ENCODE measurements around the gene MAN1A2.

The MAN1A2 gene

DNA sequence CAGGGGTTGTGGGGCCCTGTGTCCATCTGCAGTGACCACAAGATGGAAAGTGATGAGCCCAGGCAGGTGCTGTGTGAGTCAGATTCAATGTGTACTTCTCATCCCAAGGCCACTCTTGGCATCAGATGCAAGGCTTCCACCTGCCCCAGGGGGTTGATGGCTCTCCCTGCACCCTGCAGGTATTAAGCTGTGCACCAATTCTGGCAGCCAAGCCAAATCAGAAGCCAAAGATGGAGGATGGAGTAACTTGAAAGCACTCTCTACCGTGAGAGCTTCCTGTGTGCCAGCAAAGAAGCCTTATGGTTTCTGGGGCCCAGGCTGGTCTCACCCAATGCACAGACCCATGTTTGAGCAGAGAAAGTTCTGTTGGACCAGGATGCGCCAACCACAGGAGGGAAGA, 194.3 kb downstream of the MAN1A2 start:
- no peak for DNase-seq

DNA sequence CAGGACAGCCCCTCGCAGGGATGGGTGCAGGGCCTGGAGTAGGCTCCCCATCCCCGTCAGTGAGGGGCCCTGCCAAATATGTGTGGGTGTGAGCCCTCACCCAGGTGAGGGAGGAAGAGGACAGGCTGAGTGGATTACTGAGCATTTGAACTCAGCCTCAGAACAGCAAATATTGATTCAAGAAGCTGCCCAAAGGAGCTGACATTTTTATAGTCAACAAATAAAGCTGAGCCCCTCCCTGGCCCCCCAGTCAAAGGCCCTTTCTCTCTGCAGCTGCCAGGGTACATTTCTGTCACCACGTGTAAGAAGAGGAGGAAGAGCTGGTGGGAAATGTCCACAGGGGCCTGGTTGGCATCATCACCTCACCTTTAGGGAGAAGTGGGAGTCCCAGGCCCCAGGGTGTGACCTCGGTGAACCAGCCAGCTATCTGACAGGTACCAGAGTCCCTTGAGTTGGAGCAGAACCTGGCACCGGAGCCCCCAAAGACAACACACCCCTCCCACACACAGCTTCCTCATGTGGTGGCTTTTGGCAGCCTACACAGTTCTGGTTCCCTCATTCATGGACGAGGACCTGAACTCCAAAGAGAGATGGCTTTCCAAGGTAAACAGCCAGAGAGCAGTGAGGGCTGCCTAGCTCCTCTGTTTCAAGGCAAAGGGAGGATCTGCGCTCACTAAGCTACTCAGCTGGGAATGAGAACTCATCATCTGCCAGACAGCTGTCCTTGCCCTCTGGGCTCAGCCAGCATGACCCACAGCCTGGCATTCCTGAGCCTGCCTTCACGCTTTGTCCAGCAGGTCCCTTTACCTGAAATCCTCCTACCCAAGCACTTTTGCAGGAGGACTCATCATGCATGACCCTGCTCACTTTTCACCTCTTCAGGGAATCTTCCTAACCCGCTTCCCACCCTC, 195.6 kb downstream of the MAN1A2 start:
- DNase-seq, result no peak

DNA sequence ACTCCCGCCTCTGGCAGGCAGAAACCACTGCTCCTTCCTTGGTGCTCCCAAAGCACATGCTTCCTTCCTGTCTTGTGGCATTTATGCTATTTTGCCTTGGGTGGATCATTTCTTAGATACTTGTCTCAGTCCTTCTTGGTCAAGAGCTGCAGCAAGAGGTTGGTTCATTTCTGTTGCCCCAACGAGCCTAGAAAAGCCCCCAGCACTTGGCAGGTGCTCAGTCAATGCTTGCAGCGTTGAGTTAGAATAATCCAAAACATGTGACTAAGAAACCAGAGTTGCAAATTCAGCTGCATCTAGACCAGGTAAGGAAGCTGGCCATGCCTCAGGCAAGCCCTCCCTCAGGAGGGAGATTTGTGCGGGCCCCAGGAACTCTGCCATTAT, 196.2 kb downstream of the MAN1A2 start:
- no peak for DNase-seq

DNA sequence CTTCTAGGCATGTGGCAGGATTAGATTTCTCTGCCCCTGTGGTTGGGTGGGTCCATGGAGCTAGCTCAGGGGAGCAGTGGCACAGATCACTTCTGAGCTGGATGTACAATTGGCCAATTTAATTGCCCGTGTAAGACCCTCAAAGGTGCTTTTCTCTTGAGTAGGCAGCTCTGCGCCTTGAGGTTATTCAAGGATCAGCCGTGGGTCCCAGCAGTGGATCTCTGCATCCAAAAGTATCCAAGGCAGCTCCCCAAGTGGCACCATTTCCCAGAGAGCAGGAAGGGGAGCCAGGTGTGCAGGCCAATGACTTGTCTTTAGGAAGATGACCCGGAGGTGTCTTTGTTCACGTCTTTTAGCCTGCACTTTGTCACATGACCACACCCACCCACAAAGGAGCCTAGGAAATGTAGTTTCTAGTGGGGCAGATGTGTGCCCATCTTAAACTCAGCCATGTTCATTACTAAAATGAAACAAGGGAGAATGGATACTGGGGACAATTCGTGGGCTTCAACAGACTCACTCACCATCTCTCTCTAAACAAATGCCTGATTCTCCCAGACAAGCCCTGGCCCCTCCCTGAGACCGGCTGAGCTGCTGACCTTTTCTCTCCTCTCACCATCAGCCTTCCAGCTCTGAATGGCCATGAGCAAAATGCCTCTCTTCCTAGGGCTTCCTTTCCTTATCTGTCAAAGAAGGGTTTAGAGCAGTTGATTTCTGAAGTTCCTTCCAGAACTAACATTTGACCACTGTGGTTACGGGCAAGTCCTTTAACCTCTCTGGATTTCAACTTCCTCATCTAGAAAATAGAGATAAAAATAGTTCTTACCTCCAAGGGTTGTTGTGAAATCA, 197.2 kb downstream of the MAN1A2 start:
- no peak for DNase-seq

DNA sequence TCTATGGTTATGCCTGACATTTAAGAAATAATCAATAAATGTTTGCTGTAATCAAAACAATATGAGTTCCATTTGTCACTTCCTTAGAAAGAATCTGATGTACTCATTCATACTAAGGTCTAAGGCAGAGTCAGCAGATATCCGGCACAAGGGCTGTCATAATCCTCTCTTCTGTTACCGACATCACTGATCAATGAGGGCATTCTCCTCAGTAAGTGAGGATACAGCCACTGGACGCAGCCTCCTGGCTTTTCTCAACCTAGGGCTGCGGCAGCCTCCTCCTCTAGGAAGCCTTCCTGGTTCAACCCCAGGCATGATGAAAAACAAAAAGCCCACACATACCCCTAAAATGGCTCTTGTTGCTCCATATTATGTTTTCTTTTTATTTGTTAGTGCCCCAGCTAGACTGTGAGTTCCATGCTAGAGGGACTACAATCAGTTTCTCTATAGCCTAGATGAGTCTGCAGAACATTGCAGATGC, 197.9 kb downstream of the MAN1A2 start:
- no peak for DNase-seq

DNA sequence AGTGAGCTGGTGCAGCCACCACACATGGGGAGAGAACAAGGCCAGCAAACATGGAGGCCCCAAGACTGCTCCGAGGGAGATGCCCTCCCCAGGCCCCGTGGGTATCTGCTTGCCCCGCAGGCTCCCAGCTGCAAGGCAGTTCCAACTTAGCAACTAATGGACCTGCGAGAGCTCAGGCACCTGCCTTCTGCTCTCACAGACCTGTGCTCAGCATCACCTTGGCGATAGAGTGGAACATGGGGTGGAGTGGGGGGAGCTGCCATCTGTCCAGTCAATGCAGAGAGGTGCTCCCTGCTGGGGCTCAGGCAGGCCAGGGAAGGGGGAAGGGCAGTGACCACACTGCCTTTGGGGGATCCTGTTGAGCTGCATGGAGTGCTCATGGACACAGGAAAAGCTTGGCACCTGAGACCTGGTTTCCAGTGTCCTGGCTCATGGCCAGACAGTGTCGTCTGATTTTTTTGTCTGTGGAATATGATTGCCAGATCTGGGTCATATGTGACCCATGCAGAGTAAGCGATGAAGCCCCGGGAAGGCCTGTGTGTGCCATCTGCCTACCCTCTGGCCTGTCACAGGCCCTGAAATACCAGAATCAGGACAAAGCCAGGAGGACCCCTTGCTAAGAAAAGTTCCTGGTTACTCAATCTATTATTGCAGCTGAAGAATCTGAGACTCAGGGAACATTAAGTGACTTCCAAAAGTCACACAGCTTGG, 198.7 kb downstream of the MAN1A2 start:
- peak; percentile 10 for DNase-seq

DNA sequence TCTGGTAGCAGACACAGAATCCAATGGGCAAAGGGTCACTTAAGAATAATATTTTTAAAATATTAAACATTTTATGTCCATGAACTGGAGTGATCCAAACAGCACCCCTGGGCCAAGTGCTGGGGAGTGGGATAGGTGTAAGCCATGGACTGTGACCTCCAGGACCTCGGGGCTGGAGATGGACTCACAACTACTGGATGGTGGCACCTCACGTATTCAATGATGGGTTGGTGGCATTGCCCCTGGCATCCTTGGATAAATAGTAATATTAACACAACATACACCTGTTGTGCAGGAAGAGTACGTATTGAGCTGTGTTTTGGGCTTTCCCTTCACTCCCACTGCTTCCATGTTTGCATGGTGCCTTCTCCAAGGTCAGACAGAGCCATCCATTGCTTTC, 199.3 kb downstream of the MAN1A2 start:
- no peak for DNase-seq

DNA sequence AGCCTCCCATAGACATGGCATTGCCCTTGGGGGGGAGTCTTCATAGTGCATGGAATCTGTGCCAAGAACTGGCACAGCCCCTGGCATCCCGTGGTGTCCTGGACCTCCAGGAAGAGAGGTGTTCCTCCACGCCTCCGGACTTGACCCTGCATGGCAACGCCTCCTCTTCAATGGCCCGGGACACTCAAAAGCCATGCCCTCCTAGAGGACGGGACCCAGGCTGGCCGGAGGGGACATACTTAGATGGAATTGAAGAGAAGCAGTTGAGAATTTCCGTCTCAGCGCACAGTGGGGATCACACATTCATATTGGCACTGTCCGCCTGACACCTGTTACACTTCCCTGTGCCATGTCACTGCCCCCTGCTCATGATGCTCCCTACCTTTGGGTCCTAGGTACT, 200.2 kb downstream of the MAN1A2 start:
- DNase-seq, result no peak

DNA sequence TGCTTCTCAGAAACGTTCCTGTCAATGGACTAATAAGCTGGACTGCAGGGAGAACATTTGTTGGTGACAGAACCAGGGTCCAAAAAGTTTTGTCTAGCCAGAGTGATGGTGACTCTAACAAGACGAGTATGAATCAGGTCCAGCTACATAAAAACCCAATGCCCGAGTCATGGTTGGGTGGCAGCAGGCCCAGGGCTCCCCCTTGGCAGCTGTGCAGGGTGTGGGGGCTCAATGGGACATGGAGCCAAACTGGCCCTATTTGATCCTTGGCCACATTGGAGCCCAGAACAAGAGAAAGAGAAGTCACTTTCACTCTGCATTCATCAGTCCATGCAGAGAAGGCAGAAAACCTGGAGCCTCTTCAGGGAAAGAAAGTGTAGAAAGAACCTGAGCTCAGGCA, 200.7 kb downstream of the MAN1A2 start:
- DNase-seq, result no peak

DNA sequence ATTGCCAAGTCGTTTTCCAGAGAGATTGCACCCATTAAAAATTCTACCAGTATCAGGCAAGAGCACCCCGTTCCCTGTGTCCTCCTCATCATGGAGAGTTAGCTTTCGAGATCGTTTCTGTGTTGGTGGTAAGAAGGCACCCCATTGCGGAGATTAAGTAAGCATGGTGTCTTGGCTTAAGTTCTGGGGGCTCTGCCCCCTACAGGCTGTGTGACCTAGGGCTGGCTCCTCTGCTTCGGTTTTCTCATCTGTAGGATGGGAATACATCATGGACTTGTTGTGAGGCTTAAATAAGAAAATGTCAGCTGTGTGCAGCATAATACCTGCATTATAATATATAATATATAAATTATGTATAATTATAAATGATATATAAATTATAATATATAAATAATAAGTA, 201.8 kb downstream of the MAN1A2 start:
- no peak for DNase-seq

DNA sequence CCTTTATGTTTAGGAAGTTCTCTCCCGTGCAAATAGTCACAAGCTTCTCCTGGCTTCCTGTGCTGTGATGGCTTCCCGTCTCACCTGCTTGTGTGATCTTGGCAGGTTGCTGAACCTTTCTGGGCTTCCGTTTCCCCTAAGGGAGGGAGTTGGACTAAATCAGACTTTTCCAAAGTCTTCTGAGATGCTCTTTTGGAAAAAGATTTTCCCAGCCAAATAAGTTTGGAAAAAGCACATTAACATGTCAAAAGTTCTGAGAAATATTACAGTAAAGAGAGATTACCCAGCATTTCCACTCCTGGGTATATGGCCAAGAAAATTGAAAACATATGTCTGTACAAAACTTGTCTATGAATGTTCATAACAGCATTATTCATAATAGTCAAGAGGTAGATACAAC, 202.6 kb downstream of the MAN1A2 start:
- DNase-seq, result no peak

DNA sequence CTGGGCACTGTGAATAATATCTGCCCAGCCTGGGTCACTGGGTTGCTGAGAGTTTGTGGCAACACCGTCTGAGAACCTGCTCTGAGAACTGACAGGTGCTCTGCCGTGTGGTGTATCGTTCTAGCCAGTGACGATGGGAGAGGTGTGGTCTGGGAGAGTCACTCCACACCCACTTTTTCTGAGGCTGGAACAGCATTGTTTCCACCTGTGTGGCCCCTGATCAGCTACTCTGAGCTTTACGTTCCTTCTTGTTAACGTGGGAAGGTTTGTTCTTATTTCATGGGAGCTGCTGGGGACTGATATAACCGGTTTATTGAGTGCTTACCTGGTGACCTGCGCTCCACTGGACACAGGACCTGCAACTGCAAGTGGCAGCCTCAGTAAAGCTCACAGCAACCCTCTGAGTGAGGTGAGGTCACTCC, 203.8 kb downstream of the MAN1A2 start:
- DNase-seq, result peak; percentile 51

DNA sequence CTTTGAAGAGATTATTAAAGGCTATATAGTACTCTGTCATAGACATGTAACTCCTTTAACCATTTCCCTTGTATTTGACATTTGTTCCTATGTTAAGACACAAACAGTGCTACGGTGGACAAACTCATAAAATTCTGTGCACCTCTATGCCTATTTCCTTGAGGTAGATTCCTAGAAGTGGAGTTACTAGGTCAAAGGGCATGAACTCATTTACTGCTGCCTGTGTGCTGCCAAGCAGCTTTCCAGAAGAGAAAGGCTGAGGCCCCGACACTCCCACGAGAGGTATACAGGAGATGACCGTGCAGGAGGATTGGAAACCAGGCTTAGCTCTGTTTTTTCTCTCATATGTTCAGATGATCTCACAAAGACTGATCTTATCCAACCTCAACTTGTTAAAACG, 204.2 kb downstream of the MAN1A2 start:
- DNase-seq, result no peak

DNA sequence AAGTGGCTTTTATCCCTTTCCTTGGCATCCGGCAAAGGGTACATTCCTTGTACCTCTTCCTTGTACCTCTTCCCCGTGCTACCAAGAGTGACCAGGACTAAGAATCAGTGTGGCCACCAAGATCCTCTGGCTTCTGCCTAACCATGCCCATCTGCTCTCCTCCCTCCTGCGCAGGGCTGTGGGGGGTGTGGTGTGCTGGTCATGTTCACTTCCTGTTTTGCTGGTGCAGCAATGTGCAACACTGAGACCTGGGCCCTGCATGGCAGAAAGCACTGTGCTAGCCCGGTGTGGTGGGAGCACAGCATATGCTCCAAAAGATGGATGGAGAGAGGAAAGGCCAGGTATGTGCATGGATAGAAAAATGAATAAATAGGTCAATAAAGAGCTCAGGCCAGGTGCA, 205.3 kb downstream of the MAN1A2 start:
- DNase-seq, result no peak

DNA sequence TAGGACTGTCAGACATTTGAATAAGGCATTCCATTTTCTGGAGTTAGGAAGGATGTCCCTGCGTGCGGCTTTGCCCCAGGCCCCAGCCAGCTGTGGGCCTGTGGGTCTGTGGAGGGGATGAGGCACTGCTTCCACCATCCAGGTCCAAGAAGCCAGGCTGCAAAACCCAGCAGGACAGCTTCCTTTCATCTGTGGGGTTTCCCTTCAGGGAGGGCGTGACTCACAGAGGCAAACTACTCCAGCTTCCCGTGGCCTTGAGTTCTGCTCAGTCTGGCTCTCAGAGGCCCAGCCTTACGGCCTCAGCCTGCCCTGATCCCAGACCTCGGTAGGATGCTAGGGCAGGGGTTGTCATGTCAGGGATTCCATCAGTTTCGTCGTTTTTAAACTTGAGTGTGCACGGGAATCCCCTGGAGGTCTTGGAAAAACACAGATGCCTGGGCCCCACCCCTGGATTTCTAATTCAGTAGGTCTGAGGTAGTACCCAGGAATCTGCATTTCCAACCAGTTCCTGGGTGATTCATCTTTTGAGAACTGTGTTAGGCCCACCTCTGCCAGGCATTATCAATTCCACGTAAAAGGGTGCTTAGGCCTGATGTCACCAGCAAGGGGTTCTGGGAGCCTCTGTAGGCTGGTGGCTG, 206.3 kb downstream of the MAN1A2 start:
- no peak for DNase-seq

DNA sequence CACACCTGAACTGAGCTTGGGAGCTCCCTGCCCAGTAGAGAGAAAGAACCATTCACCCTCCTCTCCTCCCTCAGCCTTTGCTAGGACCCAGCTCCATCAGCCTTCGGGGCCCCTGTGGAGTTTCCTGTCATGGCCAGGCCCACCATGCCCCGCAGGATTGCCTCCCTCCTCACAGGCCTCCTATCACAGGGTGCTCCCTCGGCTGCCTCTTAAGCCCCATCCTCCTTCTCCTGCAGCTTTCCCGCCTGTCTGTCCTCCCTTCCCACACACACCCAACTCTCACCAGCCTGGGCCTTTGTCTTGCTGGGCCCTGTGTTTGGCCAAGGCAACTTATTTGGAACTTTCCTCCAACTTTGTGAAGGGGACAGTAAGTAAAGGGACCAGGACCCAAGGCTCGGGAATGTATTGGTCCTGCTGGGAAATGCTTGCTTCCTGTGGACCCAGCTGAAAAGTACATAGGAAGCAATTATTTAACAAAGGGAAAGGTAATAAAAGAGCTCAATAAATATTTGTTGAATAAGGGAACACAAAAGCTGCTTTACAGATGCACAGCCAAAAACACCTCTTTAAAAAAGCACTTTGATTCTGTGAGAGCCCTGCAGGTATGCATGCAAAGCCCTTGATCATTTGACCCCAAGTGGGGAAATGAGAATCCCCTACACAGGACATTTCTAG, 207.0 kb downstream of the MAN1A2 start:
- no peak for DNase-seq

DNA sequence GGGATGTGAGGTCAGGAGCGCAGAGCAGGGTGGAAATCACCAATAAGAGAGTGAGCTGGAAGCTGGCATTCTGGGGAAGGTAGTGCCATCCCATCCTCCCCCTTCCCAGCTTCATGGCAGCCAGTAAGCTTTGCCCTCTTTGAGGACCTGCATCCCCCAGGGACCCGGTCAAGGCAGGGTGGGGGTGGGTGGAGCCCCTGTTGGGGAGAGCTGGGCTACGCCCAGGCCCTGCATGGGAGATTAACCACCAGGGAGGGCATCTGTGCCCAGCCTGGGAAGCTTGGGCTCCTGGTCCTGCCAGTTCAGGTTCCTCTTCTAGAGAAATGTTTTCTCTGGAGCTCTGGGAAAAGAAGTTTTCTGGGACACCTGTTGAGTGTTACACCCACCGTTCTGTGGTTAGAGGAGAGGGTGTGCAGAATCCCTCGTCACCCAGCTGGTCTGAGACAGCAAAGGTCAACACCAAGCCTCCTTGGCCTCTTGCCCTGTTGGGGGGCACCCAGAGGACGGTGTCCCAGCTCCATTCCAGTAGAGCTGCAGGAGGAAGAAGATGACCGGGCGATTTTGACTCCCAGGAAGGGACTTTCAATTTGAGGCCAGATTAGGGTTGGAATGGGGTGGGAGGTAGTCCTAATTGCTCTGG, 208.5 kb downstream of the MAN1A2 start:
- no peak for DNase-seq

DNA sequence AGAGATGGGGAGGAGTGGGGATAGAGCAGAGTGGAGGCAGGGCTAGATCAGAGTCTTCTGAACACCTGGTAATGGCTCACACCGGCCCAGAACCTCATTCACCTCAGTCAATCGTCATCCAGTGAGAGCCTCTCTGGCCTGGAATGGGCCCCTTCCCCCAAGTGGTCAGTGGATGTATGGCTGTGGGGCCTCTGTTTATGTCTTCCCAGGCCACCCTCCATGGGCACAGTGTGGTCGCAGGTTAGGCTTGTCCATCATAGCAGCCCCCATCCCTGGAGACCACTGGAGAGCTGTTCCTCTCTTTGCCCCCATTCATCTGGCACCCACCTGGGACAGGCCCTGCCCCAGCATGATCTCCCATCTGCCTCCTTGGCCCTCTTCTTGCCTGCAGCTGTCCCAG, 209.0 kb downstream of the MAN1A2 start:
- DNase-seq, result no peak

DNA sequence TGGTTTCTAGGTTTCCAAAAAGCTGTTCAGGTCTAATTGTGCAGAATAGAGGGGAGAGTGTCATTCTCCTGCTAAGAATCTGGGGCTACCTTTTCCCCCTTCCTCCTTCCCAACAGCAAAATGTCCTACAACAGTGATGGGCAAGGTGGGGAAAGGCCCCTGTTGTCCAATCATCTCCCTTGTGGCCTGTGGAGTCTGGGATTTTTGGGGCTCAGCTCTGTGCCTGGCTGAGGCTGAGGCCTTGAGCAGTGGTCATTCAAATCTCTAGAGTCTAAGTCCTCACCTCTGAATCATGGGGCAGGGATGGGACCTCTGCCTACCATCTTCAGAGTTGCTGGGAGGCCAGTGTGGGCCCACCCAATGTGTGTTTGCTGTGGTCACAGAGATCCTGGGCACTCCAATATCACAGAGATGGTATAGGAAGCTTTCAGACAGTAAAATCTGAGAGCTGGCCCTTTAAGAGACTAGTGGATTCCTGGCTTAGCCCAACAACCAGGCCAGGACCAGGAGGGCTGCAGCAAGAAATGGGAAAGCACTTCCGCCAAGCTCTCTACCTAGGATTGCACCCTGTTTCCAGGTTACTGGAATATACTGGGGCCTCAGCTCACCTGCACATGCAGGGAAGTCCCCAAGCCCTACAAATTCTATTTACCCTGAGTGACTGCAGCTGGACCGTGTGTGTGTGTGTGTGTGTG, 210.1 kb downstream of the MAN1A2 start:
- DNase-seq, result no peak

DNA sequence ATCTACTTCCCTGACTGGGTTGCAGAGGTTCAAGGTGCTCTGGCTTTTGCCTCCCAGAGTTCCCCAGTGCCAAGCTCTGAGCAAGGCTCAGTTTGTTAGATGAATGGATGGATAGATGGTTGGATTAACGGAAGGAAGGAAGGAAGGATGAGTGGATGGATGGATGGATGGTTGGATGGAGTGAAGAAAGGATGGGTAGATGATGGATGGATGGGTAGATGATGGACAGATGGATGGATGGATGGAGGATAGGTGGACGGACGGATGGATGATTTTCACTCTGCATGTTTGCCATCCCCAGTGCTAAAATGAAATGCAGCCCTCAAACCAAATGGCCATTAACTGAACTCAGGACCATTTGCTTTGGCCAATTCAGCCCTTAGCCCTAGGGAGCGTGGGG, 211.2 kb downstream of the MAN1A2 start:
- no peak for DNase-seq
